Inferior parietal cortex (tissue), 1 donor: ENCODE data around the gene DNAH14.
A peak's percentile ranks its signal among the peaks of the same experiment; 100 is the strongest.

Experiments
- DNase-seq: peaks from one replicate; pipeline ENCODE4 v3.0.0-alpha.2; 2016; ENCODE audit errors: extremely low spot score

DNAH14 gene

DNA sequence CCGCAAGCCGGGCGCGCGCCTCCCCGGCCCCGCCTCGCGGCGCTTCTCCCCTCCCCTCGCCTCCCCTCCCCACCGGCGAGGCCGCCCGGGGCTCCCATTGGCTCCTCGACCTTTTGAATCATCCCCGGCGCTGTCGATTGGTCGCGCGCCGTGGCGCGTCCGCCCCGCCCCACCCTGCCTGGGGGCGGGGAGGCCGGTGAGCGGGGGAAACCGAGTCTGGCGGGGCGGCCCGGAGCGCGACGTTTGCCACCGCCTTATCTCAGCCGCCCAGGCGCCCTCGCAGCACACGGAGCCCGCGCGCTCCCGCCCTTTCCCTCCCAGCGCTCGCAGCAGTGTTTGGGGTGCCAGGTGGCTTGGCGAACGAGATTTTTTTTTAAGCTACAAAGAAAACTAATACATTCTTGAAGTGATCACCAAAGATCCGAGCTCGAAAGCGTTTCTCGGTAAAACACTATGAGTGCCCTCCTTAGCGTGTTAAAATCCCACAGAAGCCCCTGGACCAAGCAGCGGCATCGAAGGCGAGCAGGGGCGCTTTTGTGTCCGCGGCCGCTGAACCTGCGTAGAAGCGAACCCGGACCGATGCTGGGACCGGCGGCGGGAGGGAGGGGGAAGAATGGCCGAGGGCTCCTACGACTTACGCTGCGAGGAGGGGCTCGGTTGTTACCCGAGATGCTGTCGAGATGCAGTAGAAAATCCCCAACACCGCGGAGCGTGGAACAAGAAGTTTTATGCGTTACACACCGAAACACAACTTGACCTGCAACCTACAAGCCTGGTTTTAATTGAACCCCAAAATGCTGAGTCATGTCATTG is 498.8 kb downstream of the DNAH14 start:
- peak; percentile 96 for DNase-seq

DNA sequence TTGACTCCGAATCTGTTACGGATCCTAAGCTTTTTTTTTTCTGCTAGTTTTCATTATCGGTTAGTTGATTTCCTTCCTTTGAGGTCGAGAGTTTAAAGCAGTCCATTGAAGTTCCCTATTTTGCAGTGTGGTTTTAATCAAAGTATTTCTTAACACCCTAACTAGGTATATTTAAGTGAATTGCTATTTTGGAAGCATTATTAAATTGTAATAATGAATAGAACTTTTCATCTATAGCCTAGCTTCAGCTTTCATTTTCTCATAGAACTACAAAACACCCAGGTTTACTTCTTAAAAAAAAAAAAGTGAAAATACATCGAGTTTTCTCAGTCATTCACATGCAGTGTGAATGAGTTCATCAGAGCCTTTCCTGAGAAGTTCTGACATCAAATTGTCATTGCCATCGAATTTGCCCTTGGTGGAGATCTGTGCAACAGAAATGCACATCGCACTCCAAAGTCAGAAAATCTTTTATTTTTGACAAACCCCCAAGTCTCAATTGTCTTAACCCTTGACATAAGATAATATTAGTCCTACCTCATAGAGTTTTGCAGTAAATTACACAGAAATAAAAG is 499.5 kb downstream of the DNAH14 start:
- DNase-seq: no peak

DNA sequence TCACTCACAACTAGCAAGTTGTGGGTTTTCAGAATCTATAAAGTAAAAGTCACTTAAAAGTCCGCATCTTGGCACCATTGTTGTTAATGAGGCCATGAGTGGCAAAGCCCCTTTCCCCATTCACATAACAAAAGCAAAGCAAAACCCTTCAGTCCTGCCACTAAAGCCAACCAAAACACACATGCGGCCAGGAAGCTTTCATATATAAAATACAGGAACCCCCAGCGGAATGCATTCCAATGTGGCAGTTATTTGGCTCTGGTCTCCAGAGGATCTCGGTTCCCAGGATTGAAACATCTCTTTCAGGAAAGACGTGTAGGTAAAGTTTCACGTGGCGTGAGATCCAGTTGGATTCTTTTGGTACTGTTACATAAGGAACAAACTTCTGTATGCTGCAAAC is 500.8 kb downstream of the DNAH14 start:
- DNase-seq: no peak

DNA sequence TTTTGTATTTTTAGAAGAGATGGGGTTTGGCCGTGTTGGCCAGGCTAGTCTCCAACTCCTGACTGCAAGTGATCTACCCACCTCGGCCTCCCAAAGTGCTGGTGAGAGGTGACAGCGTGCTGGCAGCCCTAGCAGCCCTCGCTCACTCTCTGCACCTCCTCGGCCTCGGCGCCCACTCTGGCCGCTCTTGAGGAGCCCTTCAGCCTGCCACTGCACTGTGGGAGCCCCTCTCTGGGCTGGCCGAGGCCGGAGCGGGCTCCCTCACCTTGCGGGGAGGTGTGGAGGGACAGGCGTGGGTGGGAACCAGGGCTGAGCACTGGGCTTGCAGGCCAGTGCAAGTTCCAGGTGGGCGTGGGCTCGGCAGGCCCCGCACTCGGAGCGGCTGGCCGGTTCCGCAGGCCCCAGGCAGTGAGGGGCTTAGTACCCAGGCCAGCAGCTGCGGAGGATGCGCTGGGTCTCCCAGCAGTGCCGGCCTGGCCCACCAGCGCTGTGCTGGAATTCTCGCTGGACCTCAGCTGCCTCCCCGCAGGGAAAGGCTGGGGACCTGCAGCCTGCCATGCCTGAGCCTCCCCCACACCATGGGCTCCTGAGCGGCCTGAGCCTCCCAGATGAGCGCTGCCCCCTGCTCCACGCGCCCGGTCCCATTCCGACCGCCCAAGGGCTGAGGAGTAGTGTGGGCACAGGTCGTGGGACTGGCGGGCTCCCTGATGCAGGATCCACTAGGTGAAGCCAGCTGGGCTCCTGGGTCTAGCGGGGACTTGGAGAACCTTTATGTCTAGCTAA is 501.8 kb downstream of the DNAH14 start:
- DNase-seq: no peak

DNA sequence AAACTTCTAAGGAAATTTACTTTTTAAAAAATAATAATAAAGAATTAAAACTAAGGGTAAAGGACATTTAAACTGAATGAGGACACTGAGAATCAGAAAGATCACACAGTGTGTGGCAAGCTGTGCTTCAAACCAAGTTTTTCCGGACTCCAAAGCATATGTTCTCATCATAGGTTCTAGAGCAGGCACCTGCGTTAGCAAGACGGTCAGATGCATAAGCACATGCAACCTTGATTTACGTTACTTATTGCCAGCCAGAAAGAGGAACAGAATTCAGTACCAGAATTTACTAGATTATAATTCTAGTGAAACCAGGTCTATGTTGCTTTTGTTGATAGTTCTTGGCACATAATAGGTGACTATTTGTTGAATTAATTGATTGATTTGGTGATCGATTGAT is 504.6 kb downstream of the DNAH14 start:
- DNase-seq: no peak

DNA sequence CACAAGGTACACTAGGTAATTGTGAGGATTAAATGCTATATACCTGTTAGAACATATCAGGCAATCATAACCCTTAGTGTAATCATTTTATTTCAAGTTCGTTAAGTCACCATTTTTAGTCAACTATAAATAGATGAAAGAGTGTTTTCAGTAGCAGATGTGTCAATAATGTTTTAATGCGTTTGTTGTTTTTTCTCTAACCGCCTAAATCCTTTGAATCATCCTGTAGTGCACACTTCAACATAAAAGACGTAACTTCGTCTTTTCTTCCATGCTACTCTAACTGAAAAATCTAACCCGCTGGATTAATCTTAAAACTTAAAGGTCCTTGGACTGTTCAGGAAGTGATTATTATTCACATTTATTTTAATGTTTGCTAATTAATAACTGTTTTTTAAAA is 505.6 kb downstream of the DNAH14 start:
- no peak for DNase-seq

DNA sequence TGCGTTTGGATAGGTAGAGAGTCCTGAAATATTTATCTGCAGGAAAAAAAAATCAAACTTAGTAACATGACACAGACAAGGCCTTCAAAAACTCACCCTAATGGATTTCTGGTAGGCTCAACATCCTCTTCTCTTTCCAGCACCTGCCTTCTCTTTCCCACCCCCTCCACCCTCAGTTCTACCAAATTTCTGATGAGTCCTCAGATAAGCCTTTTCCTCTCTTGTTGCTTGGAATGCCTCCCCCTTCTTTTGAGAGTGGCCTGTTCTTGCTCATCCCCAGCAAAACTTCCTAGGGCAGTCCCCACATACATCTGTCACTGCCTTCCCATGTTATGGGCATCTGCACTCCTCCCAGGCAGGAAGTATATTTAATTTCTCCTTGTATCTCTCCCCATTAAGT is 506.0 kb downstream of the DNAH14 start:
- no peak for DNase-seq

DNA sequence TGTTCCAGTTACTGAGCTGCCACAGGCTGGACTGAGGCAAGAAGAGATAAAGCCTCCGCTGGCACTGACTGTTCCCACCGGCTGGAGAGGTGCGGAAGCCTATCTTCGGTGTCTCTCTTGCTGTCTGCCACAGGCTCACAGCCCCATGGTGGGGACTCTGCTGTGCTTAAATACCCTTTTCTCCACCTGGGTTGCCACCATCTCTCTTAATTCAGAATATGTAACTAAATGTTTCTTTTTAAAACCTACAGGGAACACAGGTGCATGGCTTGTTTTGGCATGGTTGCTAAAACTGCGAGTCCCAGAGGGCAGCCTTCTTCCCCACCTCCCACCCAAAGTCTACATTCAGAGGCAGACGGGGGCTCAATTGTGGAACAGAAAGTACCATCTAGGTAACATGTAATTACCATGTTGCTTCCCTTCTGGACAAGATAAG is 506.5 kb downstream of the DNAH14 start:
- DNase-seq: no peak

DNA sequence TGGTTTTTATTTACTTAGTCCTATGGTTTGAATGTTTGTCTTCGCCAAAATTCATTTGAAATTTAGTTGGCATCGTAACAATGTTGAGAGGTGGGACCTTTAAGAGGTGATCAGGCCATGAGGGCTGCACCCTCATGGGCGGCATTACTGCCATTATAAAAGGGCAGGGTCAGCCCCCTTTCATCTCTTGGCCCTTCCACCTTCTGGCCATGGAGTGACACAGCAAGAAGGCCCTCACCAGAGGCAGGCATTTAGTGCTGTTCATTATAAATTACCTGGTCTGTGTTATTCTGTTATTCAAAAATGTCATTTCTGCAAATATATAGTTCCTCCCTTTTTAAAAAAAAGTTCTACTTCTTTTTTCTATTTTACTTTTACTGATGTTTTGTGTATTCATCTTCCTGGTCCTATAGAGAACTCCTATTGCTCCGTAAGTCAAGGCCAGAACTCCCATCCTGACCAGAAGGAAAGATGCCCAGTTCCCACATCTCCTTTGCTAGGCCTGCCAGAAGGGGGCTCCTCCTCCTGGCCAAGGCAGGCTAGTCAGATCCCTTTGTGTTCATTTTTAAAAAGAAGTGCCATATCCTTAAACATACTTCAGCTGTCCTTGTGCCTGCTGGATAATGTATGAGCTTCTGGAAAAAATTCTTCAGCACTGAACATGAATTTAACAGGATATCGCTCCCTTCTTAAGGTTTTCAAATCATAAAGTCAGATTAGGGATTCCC is 508.4 kb downstream of the DNAH14 start:
- no peak for DNase-seq

DNA sequence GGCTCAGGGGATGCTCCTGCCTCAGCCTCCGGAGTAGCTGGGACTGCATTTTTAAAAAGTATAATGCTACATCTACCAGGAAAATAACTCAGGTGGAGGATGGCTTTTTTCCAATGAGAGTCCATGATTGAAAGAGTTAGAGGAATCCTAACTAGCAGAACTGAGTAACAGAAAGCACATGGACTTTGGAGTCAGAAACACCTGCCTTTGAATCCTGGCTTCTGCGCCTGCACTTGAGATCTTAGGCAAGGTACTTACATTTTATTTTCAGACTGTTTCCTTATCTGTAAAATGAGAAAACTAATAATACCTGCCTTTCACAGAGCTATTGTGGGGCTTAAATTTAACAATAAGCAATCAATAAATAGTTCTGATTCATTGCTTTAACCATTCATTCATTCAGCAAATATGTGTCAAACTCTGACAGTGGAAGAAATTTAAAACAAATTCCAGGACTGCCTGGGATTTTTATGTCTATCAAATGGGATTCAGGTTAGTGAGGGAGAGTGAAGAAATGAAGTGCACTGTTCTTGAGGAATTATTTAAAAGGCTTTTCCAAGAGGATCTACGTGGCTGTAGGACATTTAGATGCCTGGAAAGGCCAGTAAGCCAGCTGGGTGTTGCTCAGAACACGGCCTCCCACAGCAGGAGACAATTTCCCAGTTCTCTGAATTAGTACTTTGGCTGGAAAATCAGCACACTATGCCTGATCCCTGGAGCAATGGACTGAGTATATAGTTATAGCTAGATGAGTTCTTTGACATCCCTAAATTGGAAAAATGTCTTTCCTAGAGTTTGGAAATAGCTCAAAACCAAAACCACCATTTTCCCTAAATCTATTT is 511.1 kb downstream of the DNAH14 start:
- DNase-seq: no peak

DNA sequence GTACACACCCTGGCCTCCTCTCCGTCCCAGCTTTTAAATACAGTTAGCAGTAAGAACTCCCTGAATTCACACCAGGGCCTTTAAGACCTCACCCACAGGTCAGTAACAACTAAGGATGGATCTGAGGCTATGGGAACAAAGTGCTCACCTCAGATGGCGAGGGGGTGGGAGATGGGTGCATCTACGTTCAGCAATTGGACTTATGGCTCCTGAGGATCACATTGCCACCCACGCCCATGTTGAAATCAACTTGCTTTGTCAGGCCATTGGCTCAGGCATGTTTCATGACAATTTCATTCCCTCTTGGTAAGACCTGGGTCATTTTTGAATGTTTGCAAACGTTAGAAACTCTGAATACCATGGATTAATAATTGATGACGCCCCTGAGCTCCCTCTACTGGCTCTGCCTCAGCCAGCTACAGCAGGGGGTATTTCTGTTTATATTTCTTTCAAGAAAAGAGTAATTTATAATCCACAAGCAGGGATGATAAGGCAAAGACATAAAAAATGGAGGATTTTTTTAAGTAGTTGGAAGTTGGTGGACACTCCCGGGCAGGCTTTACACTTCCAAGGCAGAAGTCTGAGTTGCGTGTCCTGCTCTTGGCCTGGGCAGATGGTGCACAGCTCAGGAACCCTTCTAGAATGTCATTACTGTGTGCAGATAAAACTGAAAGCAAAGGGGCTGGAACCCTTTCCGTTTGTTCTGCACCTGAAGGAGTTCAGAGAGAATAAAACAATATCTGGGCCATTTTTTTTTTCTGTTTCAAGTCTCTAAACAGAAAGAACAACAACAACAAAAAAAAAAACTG is 512.0 kb downstream of the DNAH14 start:
- DNase-seq: no peak

DNA sequence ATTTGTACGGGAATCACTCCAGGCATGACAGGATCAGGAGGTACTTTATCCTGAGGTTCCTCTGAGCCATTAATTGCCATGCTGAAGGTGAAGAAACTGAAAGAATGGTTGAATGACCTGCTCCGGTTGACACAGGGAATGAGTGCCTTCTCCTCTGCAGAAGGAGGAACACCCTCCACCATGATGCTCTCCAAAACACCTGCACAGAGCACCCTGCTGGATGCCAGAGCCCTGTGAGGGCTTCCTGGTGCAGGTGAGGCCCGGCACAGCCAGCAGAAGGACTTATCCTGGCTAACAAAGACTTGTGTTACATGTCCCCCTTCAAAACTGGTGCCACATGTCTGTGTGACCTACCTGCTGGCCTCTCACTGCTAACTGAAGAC is 512.6 kb downstream of the DNAH14 start:
- DNase-seq: no peak

DNA sequence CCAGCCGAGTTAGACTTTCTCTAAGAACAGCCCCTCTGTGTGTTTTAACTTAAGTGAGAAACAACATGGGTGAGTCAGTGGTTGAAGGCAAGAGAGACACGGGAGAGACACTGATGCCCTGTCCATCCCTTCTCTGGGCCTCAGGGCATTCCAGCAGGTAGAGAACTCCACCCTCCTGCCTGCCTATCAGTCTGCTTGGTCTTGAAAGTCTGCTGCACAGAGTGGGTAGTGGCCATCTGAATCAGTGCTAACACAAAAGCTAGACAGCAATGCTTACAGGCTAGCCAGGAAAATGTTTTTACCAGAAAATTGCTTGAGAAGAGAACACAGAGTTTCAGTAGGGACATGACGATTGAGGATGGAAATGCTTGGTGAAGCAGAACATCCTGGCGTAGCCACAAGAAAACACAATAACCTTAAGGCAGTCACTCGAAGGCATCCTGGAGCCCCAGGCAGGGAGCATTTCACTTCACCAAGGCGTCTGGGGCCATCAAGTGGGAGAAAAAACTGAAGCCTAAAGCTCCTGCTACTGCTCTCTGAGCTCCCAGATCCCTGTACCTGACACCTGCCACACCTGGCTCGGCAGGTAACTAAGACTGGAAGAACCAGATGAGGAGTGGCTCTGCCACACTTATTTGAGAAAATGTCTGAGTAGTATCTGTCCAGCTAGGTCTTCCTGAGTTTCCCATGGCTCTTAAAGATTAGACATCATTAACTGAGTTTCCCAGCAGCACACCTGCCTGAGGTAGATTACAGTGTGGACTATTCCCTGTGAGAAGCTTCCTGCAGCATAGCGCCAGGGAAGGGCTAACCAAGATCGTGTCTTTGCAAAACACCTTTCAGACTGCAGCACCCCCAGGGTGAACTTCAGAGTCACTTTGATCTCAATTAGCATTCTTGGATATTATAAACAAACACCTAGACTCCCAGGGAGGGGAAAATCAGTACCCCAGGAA is 516.4 kb downstream of the DNAH14 start:
- no peak for DNase-seq

DNA sequence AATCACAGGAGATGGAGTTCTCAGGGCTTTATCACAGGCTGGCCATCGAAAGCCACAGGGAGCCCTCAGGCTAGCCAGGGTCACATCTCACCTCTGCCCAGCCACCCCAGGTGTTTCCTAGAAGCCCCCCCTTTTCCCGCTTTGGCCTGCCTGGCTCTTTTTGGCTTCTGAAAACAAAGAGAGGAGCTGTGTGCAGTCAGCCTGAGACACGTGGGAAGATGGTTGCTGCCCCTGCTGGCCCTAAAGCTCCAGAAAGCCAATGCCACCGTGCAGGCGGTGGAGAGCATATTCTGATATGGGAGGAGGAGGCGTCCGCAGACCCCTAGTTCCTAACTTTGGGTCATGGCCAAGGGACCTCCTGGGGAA is 517.1 kb downstream of the DNAH14 start:
- DNase-seq: no peak

DNA sequence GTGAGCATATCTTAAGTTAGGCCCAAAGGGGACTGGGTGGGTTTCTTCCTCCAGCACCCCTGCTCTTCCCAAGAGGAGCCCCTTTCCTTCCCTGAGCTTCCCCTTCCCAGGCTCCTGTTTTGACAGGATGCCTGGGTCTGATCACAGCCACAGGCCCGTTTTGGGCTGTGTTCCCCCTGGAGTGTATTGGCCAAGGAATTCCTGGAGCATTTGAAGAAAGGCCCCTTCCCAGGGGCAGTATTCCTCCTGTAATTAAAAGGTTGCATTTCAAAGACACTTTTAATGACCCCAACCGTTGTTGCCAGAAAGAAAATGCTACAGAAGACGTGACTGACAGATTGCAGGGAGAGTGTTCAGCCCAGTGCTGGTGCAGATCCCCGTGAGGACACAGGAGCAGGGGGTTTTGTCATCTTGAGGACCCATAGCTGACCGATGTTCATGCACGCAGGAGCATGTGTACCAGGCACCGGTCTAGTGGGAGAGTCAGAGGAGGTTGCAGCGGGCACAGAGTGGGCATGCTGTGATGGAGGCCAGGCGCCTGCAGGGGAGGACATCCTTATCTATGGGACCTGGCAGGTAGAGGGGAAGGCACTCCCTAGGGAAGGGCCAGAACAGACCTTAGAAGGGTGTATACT is 517.6 kb downstream of the DNAH14 start:
- no peak for DNase-seq

DNA sequence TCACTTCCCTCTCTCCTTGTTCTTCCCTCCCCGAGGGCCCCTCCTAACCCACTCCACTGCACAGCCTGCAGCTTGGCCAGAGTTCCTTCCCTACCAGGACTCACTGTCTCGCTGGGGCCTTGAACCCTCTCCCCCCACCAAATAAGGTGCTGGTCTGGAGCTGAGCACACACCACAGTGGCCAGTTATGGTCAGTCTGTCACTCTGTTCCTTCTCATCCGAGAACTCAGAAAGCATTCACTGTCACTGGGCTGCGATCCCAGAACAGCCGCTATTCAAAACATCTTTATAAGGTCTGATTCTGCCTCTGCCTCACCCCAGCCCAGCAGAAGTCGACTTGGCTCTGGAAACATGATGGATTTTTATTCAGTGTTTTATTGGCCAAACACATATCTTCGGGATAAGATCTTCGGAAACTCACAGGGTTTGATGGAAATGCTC is 518.2 kb downstream of the DNAH14 start:
- DNase-seq: peak; percentile 59

DNA sequence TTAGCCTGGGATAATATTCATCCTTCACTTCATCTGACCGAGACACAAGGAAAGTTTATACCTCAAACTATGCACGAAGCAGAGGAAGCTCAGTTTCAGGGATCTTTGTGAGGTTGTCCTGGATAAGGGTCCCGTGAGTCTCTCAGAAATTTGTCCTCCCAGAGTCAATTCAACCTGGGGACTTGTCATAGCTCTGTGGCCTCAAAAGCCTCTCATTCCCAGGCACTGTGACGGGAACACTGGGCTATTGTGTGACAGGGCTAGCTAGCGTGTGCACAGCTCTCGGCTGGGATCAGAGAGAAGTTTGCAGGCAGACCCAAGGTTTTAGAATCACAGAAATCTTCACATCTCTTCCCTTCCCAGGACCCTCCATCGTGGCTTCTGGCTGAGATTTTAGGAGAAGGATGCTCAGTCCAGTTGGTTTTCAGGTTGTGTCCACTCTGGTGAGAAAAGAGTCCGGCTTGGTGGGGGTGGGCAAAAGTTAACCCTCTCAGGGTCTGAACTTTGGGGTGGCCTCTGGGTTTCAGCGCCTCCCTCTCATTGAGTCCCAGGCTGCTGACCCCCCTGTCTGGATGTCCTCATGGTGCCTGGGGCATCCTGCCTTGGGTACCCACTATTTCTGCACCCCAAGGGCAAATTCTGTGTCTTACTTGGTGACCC is 518.8 kb downstream of the DNAH14 start:
- peak; percentile 65 for DNase-seq
